T-helper 1 cell treated with Interleukin-12 subunit alpha and Interleukin-12 subunit beta and Interleukin-4 antibody, amounts not matched to agents 30 μg/mL and 1 μg/mL, for 36 hours (primary cell): ENCODE measurements around the gene FTHL17.

Source experiments
- H3K27ac Mint-ChIP-seq: one replicate; pipeline ENCODE4 v1.8.0; 2021; ENCODE audit warnings: mild to moderate bottlenecking, mixed read lengths
- H3K27me3 Mint-ChIP-seq: one replicate; pipeline ENCODE4 v1.8.0; 2021; ENCODE audit warnings: low read depth, mixed read lengths
- H3K36me3 Mint-ChIP-seq: one replicate; pipeline ENCODE4 v1.8.0; 2021; ENCODE audit warnings: low read depth, mixed read lengths
- H3K4me1 Mint-ChIP-seq: one replicate; pipeline ENCODE4 v1.8.0; 2021; ENCODE audit warnings: low read depth, mixed read lengths
- H3K4me3 Mint-ChIP-seq: one replicate; pipeline ENCODE4 v1.8.0; 2021; ENCODE audit warnings: mild to moderate bottlenecking, moderate library complexity, mixed read lengths
- H3K9me3 Mint-ChIP-seq: one replicate; pipeline ENCODE4 v1.8.0; 2021; ENCODE audit warnings: mixed read lengths

The FTHL17 gene

GRCh38 chrX:31063114-31063513 is 8.7 kb downstream of the FTHL17 start:
- peaks cover 15% of the 10 kb centered on the region for H3K4me1 Mint-ChIP-seq
- H3K36me3 Mint-ChIP-seq, result peaks cover 1% of the 10 kb centered on the region
- H3K4me3 Mint-ChIP-seq, result peak overlapping the region; percentile 38
- no peaks in the 10 kb centered on the region for H3K9me3 Mint-ChIP-seq
- peak overlapping the region; percentile 84 for H3K27ac Mint-ChIP-seq
- H3K27me3 Mint-ChIP-seq, result no peaks in the 10 kb centered on the region

GRCh38 chrX:31061091-31061490 is 10.8 kb downstream of the FTHL17 start:
- no peak overlapping the region for H3K27ac Mint-ChIP-seq
- H3K36me3 Mint-ChIP-seq, result peaks cover 1% of the 10 kb centered on the region
- no peak overlapping the region for H3K4me3 Mint-ChIP-seq

GRCh38 chrX:31060016-31060415 is 11.8 kb downstream of the FTHL17 start:
- Mint-ChIP-seq H3K4me1 (peaks cover 15% of the 10 kb centered on the region), H3K27me3 (no peaks in the 10 kb centered on the region), H3K9me3 (peaks cover 7% of the 10 kb centered on the region), H3K36me3 (peaks cover 1% of the 10 kb centered on the region), H3K4me3 (no peak overlapping the region), H3K27ac (no peak overlapping the region)

More at GRCh38 chrX:31061091-31061490, 10.8 kb downstream of the FTHL17 start:
- H3K9me3 Mint-ChIP-seq, result no peaks in the 10 kb centered on the region
- H3K4me1 Mint-ChIP-seq, result peaks cover 15% of the 10 kb centered on the region
- no peaks in the 10 kb centered on the region for H3K27me3 Mint-ChIP-seq

GRCh38 chrX:31058284-31058683 is 13.6 kb downstream of the FTHL17 start:
- Mint-ChIP-seq H3K36me3 (peaks cover 4% of the 10 kb centered on the region), H3K4me1 (peaks cover 8% of the 10 kb centered on the region), H3K4me3 (no peak overlapping the region), H3K9me3 (peaks cover 12% of the 10 kb centered on the region), H3K27ac (no peak overlapping the region), H3K27me3 (no peaks in the 10 kb centered on the region)

GRCh38 chrX:31057691-31058090 is 14.2 kb downstream of the FTHL17 start:
- Mint-ChIP-seq H3K9me3 (peaks cover 12% of the 10 kb centered on the region), H3K27me3 (no peaks in the 10 kb centered on the region), H3K4me1 (peaks cover 3% of the 10 kb centered on the region), H3K27ac (no peak overlapping the region), H3K4me3 (no peak overlapping the region), H3K36me3 (peaks cover 2% of the 10 kb centered on the region)

- Mint-ChIP-seq H3K27me3 (no peaks in the 10 kb centered on the region), H3K36me3 (peaks cover 2% of the 10 kb centered on the region), H3K27ac (no peak overlapping the region), H3K9me3 (peaks cover 12% of the 10 kb centered on the region), H3K4me3 (no peak overlapping the region), H3K4me1 (peaks cover 3% of the 10 kb centered on the region)
Observed at GRCh38 chrX:31057291-31057690, 14.6 kb downstream of the FTHL17 start.

- H3K27ac Mint-ChIP-seq, result no peak overlapping the region
- H3K36me3 Mint-ChIP-seq, result peaks cover 2% of the 10 kb centered on the region
- H3K4me1 Mint-ChIP-seq, result peaks cover 3% of the 10 kb centered on the region
- H3K27me3 Mint-ChIP-seq, result no peaks in the 10 kb centered on the region
- peaks cover 12% of the 10 kb centered on the region for H3K9me3 Mint-ChIP-seq
- no peak overlapping the region for H3K4me3 Mint-ChIP-seq
Observed at GRCh38 chrX:31053621-31054020, 18.2 kb downstream of the FTHL17 start.

GRCh38 chrX:31039327-31039711 is 32.5 kb downstream of the FTHL17 start:
- Mint-ChIP-seq H3K4me3 (no peak overlapping the region), H3K36me3 (no peaks in the 10 kb centered on the region), H3K27ac (peak overlapping the region; percentile 81), H3K9me3 (no peaks in the 10 kb centered on the region), H3K27me3 (no peaks in the 10 kb centered on the region), H3K4me1 (peaks cover 12% of the 10 kb centered on the region)

GRCh38 chrX:31038575-31039326 is 33.1 kb downstream of the FTHL17 start:
- peak overlapping the region; percentile 56 for H3K27ac Mint-ChIP-seq
- H3K9me3 Mint-ChIP-seq, result no peaks in the 10 kb centered on the region
- peak overlapping the region; percentile 5 for H3K4me3 Mint-ChIP-seq
- peaks cover 12% of the 10 kb centered on the region for H3K4me1 Mint-ChIP-seq
- H3K36me3 Mint-ChIP-seq, result no peaks in the 10 kb centered on the region
- no peaks in the 10 kb centered on the region for H3K27me3 Mint-ChIP-seq

- H3K4me3 Mint-ChIP-seq, result no peak overlapping the region
- no peak overlapping the region for H3K27ac Mint-ChIP-seq
- no peaks in the 10 kb centered on the region for H3K9me3 Mint-ChIP-seq
- peaks cover 3% of the 10 kb centered on the region for H3K27me3 Mint-ChIP-seq
- no peaks in the 10 kb centered on the region for H3K36me3 Mint-ChIP-seq
- peaks cover 12% of the 10 kb centered on the region for H3K4me1 Mint-ChIP-seq
Observed at GRCh38 chrX:31036895-31037294, 34.9 kb downstream of the FTHL17 start.

- H3K36me3 Mint-ChIP-seq, result no peaks in the 10 kb centered on the region
- H3K27ac Mint-ChIP-seq, result no peak overlapping the region
- no peak overlapping the region for H3K4me3 Mint-ChIP-seq
- peaks cover 14% of the 10 kb centered on the region for H3K27me3 Mint-ChIP-seq
- H3K9me3 Mint-ChIP-seq, result no peaks in the 10 kb centered on the region
- no peaks in the 10 kb centered on the region for H3K4me1 Mint-ChIP-seq
Observed at GRCh38 chrX:31027351-31027750, 44.5 kb downstream of the FTHL17 start.

GRCh38 chrX:31024866-31025265 is 47.0 kb downstream of the FTHL17 start:
- H3K27ac Mint-ChIP-seq, result no peak overlapping the region
- peaks cover 12% of the 10 kb centered on the region for H3K27me3 Mint-ChIP-seq
- H3K36me3 Mint-ChIP-seq, result no peaks in the 10 kb centered on the region
- no peaks in the 10 kb centered on the region for H3K9me3 Mint-ChIP-seq
- H3K4me3 Mint-ChIP-seq, result no peak overlapping the region
- no peaks in the 10 kb centered on the region for H3K4me1 Mint-ChIP-seq

GRCh38 chrX:31021537-31021936 is 50.3 kb downstream of the FTHL17 start:
- H3K4me1 Mint-ChIP-seq, result no peaks in the 10 kb centered on the region

More at GRCh38 chrX:31021537-31021936, 50.3 kb downstream of the FTHL17 start:
- Mint-ChIP-seq H3K9me3 (no peaks in the 10 kb centered on the region), H3K4me3 (no peak overlapping the region), H3K36me3 (no peaks in the 10 kb centered on the region), H3K27ac (no peak overlapping the region), H3K27me3 (peaks cover 4% of the 10 kb centered on the region)
